ENCODE data around the gene NGLY1. TPM values are rescaled to one million over a fixed set of nuclear protein-coding genes. Genes with fewer than 3 reads are reported as not detected.

Gene NGLY1
- total and polyA plus RNA-seq, 2 of the 4 experiments (the other 2 are of a cell fraction) = 10.0 to 14.9 TPM

GRCh38 chr3:25690768-25691533 lies 92.3 kb downstream of the NGLY1 start:
- no peak overlapping the region for H2AK9ac ChIP-seq (replicated peaks; ENCODE audit: low read depth, low read length, poor library complexity)
- H4K8ac ChIP-seq (ENCODE audit: low read depth in 2 of 2, low read length in 2 of 2) = no peak overlapping the region
- no peaks in the 10 kb centered on the region for H3K9me3 ChIP-seq (ENCODE audit: control insufficient read depth, insufficient read depth, low read length)
- no peak overlapping the region for H2BK5ac ChIP-seq (ENCODE audit: low read depth, low read length, poor library complexity, severe bottlenecking)
- ChIA-PET CTCF (no interaction called here), POLR2A (ENCODE audit: unreplicated experiment) (no interaction called here)
- ATAC-seq (ENCODE audit: low read depth) = no peak
- H3K36me3 ChIP-seq (ENCODE audit: control insufficient read depth, insufficient read depth, low read length) = no peaks in the 10 kb centered on the region
- no peak overlapping the region for H3K56ac ChIP-seq (ENCODE audit: extremely low read depth, insufficient read depth, low read length)
- TF ChIP-seq BHLHE40 (IDR thresholded peaks at IDR 0.05; ENCODE audit: low read depth, low read length) (no peak), RFX5 (IDR thresholded peaks at IDR 0.05; ENCODE audit: low read depth, low read length) (no peak), POLR2A (IDR thresholded peaks at IDR 0.05; ENCODE audit: low read depth, low read length) (no peak), MAZ (IDR thresholded peaks at IDR 0.05; ENCODE audit: borderline replicate concordance, low read depth, low read length) (no peak), RAD21 (IDR thresholded peaks at IDR 0.05; ENCODE audit: low read length) (no peak), CTCF (conservative IDR thresholded peaks at IDR 0.05; ENCODE audit: low read depth, low read length) (no peak), FOS (IDR thresholded peaks at IDR 0.05; ENCODE audit: low read depth, low read length) (no peak), RCOR1 (IDR thresholded peaks at IDR 0.05; ENCODE audit: insufficient replicate concordance, low read length) (no peak)
- dilution Hi-C loops (cut with HindIII; ENCODE audit: low sequenced_read_pairs, unreplicated experiment) (no loop called here), intact Hi-C loops (cut with micrococcal nuclease) (no loop called here), in situ Hi-C loops (cut with MboI; ENCODE audit: low sequenced_read_pairs) (no loop called here)
- no peak for DNase-seq
- H3K79me1 ChIP-seq (ENCODE audit: low read depth in 1 of 2, low read length in 2 of 2) = no peaks in the 10 kb centered on the region
- no peak overlapping the region for H2AK5ac ChIP-seq (ENCODE audit: low read depth, low read length)
- no peak overlapping the region for H4K91ac ChIP-seq (ENCODE audit: insufficient read depth, low read depth, low read length)
- no peak overlapping the region for H3K23ac ChIP-seq (ENCODE audit: low read depth, low read length)
- no peak overlapping the region for H2AFZ ChIP-seq (replicated peaks; ENCODE audit: low read length, poor library complexity)
- no peak overlapping the region for H3K27ac ChIP-seq (ENCODE audit: insufficient read depth, low read length)
- H3K4ac ChIP-seq (ENCODE audit: low read depth, low read length) = no peak overlapping the region
- no peak overlapping the region for H2BK20ac ChIP-seq (ENCODE audit: low read depth, low read length)
- H3K4me1 ChIP-seq (ENCODE audit: control insufficient read depth, insufficient read depth, low read length) = no peaks in the 10 kb centered on the region
- H3K4me3 ChIP-seq (ENCODE audit: insufficient read depth, low read depth, low read length) = no peak overlapping the region
- H3K9me1 ChIP-seq (ENCODE audit: insufficient read depth, low read length) = no peaks in the 10 kb centered on the region
- no peak overlapping the region for H3K18ac ChIP-seq (ENCODE audit: low read depth, low read length)
- H2BK15ac ChIP-seq (ENCODE audit: low read depth, low read length) = no peak overlapping the region
- H3K4me2 ChIP-seq (ENCODE audit: low read depth, low read length) = no peak overlapping the region
- peaks cover 2% of the 10 kb centered on the region; the same call in 1 of the 2 replicates for H3K27me3 ChIP-seq (ENCODE audit: control insufficient read depth, insufficient read depth, low read length)
- no CpG with 5 or more reads among the region's 2 CpGs for WGBS, 2 experiments (ENCODE audit: extremely low coverage in 2 of 2, insufficient read length in 1 of 2)
- no peak overlapping the region for H3K14ac ChIP-seq (replicated peaks; ENCODE audit: low read depth, low read length)
- no peak overlapping the region for H2BK120ac ChIP-seq (ENCODE audit: low read depth, low read length)
- no peak overlapping the region for H3K9ac ChIP-seq (ENCODE audit: low read depth, low read length)
- no peak overlapping the region for H4K5ac ChIP-seq (ENCODE audit: low read depth, low read length)
- H4K20me1 ChIP-seq (ENCODE audit: insufficient read depth, low read length) = no peaks in the 10 kb centered on the region
- BruUV-seq (replicated peaks) = no TSS peak
